ENCODE measurements around the gene ATP5F1E.

The ATP5F1E gene

GRCh38 chr20:59001449-59002171, 30.5 kb downstream of the ATP5F1E start:
- Histone ChIP-seq H3K4me2 (no peak overlapping the region), H3K4me1 (peaks cover 41% of the 10 kb centered on the region), H3K27me3 (peaks cover 8% of the 10 kb centered on the region), H3K27ac (no peak overlapping the region), H3K9ac (no peak overlapping the region), H3K4me3 (no peak overlapping the region), H4K20me1 (peaks cover 25% of the 10 kb centered on the region; the same call in 1 of the 2 replicates), H3K9me3 (no peaks in the 10 kb centered on the region), H3K36me3 (peaks cover 19% of the 10 kb centered on the region)
- no peak for TF ChIP-seq Cebpa-rat (IDR thresholded peaks at IDR 0.05)

GRCh38 chr20:59001068-59001448, 31.1 kb downstream of the ATP5F1E start:
- Histone ChIP-seq H3K9ac (no peak overlapping the region), H3K9me3 (no peaks in the 10 kb centered on the region), H3K36me3 (peaks cover 25% of the 10 kb centered on the region), H3K4me2 (no peak overlapping the region), H3K27ac (no peak overlapping the region), H3K4me1 (peaks cover 35% of the 10 kb centered on the region), H4K20me1 (peaks cover 22% of the 10 kb centered on the region; the same call in 1 of the 2 replicates), H3K27me3 (peaks cover 2% of the 10 kb centered on the region), H3K4me3 (no peak overlapping the region)
- no peak for TF ChIP-seq Cebpa-rat (IDR thresholded peaks at IDR 0.05)

- no peak for TF ChIP-seq Cebpa-rat (IDR thresholded peaks at IDR 0.05)
These were observed 31.8 kb downstream of the ATP5F1E start for GRCh38 chr20:59000326-59000725.

GRCh38 chr20:58998656-58999055, 33.5 kb downstream of the ATP5F1E start:
- Histone ChIP-seq H3K4me3 (no peak overlapping the region), H4K20me1 (0 out of 2 replicates have a peak, but pooled peaks cover 11% of the 10 kb centered on the region), H3K9me3 (no peaks in the 10 kb centered on the region), H3K4me1 (peaks cover 11% of the 10 kb centered on the region), H3K9ac (no peak overlapping the region), H3K27me3 (no peaks in the 10 kb centered on the region), H3K27ac (no peak overlapping the region), H3K36me3 (peaks cover 49% of the 10 kb centered on the region), H3K4me2 (no peak overlapping the region)
- no peak for TF ChIP-seq Cebpa-rat (IDR thresholded peaks at IDR 0.05)

More at GRCh38 chr20:59000326-59000725, 31.8 kb downstream of the ATP5F1E start:
- Histone ChIP-seq H3K9ac (no peak overlapping the region), H3K36me3 (peaks cover 32% of the 10 kb centered on the region), H3K9me3 (no peaks in the 10 kb centered on the region), H3K4me2 (no peak overlapping the region), H4K20me1 (peaks cover 19% of the 10 kb centered on the region; the same call in 1 of the 2 replicates), H3K27me3 (no peaks in the 10 kb centered on the region), H3K4me3 (no peak overlapping the region), H3K27ac (no peak overlapping the region), H3K4me1 (peaks cover 28% of the 10 kb centered on the region)

- Histone ChIP-seq H3K4me3 (no peak overlapping the region), H3K27ac (no peak overlapping the region), H3K9me3 (no peaks in the 10 kb centered on the region), H3K27me3 (no peaks in the 10 kb centered on the region), H3K9ac (no peak overlapping the region), H3K36me3 (peaks cover 63% of the 10 kb centered on the region), H3K4me1 (no peaks in the 10 kb centered on the region), H3K4me2 (no peak overlapping the region), H4K20me1 (peaks cover 20% of the 10 kb centered on the region; the same call in 1 of the 2 replicates)
- TF ChIP-seq Cebpa-rat (IDR thresholded peaks at IDR 0.05), result no peak
These were observed 34.9 kb downstream of the ATP5F1E start for GRCh38 chr20:58997141-58997770.

- H3K4me3 ChIP-seq, result no peak overlapping the region
- H3K9ac ChIP-seq, result no peak overlapping the region
- H3K4me1 ChIP-seq, result no peaks in the 10 kb centered on the region
- no peak overlapping the region for H3K27ac ChIP-seq
- no peaks in the 10 kb centered on the region for H3K27me3 ChIP-seq
- H4K20me1 ChIP-seq, result peaks cover 20% of the 10 kb centered on the region; the same call in 1 of the 2 replicates
- no peak overlapping the region for H3K4me2 ChIP-seq
- no peaks in the 10 kb centered on the region for H3K9me3 ChIP-seq
- H3K36me3 ChIP-seq, result peaks cover 73% of the 10 kb centered on the region
- no peak for TF ChIP-seq Cebpa-rat (IDR thresholded peaks at IDR 0.05)
These were observed 35.9 kb downstream of the ATP5F1E start for GRCh38 chr20:58996226-58996611.

- Histone ChIP-seq H4K20me1 (peaks cover 20% of the 10 kb centered on the region; the same call in 1 of the 2 replicates), H3K9me3 (no peaks in the 10 kb centered on the region), H3K9ac (no peak overlapping the region), H3K27ac (no peak overlapping the region), H3K36me3 (peaks cover 73% of the 10 kb centered on the region), H3K4me3 (no peak overlapping the region), H3K27me3 (no peaks in the 10 kb centered on the region), H3K4me2 (no peak overlapping the region), H3K4me1 (no peaks in the 10 kb centered on the region)
- no peak for TF ChIP-seq Cebpa-rat (IDR thresholded peaks at IDR 0.05)
These were observed 36.5 kb downstream of the ATP5F1E start for GRCh38 chr20:58995461-58996225.

- Histone ChIP-seq H3K4me2 (no peak overlapping the region), H3K27me3 (no peaks in the 10 kb centered on the region), H3K4me1 (no peaks in the 10 kb centered on the region), H4K20me1 (peaks cover 20% of the 10 kb centered on the region; the same call in 1 of the 2 replicates), H3K27ac (no peak overlapping the region), H3K9ac (no peak overlapping the region), H3K36me3 (peaks cover 83% of the 10 kb centered on the region), H3K4me3 (no peak overlapping the region), H3K9me3 (no peaks in the 10 kb centered on the region)
- no peak for TF ChIP-seq Cebpa-rat (IDR thresholded peaks at IDR 0.05)
These were observed 37.6 kb downstream of the ATP5F1E start for GRCh38 chr20:58994390-58995159.

Measured in BLaER1 (cell line).